Upper lobe of right lung (tissue), 1 donor: ENCODE results near the gene TERT. TPM values are rescaled to one million over a fixed set of nuclear protein-coding genes. Genes with fewer than 3 reads are reported as not detected.
A peak's percentile ranks its signal among the peaks of the same experiment; 100 is the strongest.
"Not testable (repeated sequence)": the region's sequence is repeated elsewhere in the genome, so short reads cannot be mapped to it uniquely, and the experiment has no call there.

Experiments used
- ATAC-seq: fragments of 200-7000 bp; cut with Tn5 transposase; one replicate; pipeline ENCODE4 v1.9.1; 2020; ENCODE audit warnings: mild to moderate bottlenecking, moderate library complexity
- DNase-seq: peaks from one replicate; pipeline ENCODE4 v3.0.0-alpha.2; 2020
- H3K27ac ChIP-seq: fragments of 200-600 bp; one replicate; pipeline ENCODE4 v1.8.0; 2022
- H3K27me3 ChIP-seq: fragments of 200-600 bp; one replicate; pipeline ENCODE4 v1.8.0; 2022; ENCODE audit warnings: mild to moderate bottlenecking
- H3K36me3 ChIP-seq: fragments of 200-600 bp; one replicate; pipeline ENCODE4 v1.8.0; 2022
- H3K4me1 ChIP-seq: fragments of 200-600 bp; one replicate; pipeline ENCODE4 v1.8.0; 2022
- H3K4me3 ChIP-seq: fragments of 200-600 bp; one replicate; pipeline ENCODE4 v1.8.0; 2022; ENCODE audit warnings: mild to moderate bottlenecking
- H3K9me3 ChIP-seq: fragments of 200-600 bp; one replicate; pipeline ENCODE4 v1.8.0; 2022
- CTCF ChIP-seq: fragments of 200-600 bp; IDR thresholded peaks from one replicate; pipeline ENCODE4 v1.8.0; 2022; ENCODE audit warnings: antibody characterized with exemption
- intact Hi-C: fragments of 100-400 bp; cut with DNase I; formaldehyde crosslinking; loops from one replicate; pipeline ENCODE4 v1.11.0; 2022
- total RNA-seq: library from RNA; stranded (reverse); fragmentation: NEBNext Ultra II Directional; extraction: Animal tissue kit (Norgen Biotek cat#: 25700); gene quantifications from one replicate; pipeline ENCODE4 v1.2.1, GENCODE V29; 2021
- donor health status: DM: no; HTN: yes; CAD: no; lungs with severe emphysema.

Gene TERT
- total RNA-seq, 1 donor from 2014 or later: not detected

GRCh38 chr5:1336749-1337488, 42.1 kb upstream of the TERT start:
- ATAC-seq (no peak), DNase-seq (peak; percentile 23)
- no peak for TF ChIP-seq CTCF
- intact Hi-C loops: no loop called here
- Histone ChIP-seq H3K4me1 (peaks cover 7% of the 10 kb centered on the region), H3K9me3 (no peaks in the 10 kb centered on the region), H3K27ac (no peak overlapping the region), H3K4me3 (no peak overlapping the region), H3K36me3 (peaks cover 85% of the 10 kb centered on the region), H3K27me3 (no peaks in the 10 kb centered on the region)

GRCh38 chr5:1336106-1336561, 41.3 kb upstream of the TERT start:
- intact Hi-C loops: no loop called here
- DNase-seq (peak; percentile 64), ATAC-seq (no peak)
- Histone ChIP-seq H3K36me3 (peaks cover 85% of the 10 kb centered on the region), H3K4me3 (no peak overlapping the region), H3K9me3 (no peaks in the 10 kb centered on the region), H3K4me1 (peaks cover 13% of the 10 kb centered on the region), H3K27me3 (no peaks in the 10 kb centered on the region), H3K27ac (no peak overlapping the region)
- no peak for TF ChIP-seq CTCF

GRCh38 chr5:1335540-1336095, 40.8 kb upstream of the TERT start:
- H3K9me3 ChIP-seq: no peaks in the 10 kb centered on the region
- H3K4me1 ChIP-seq: peaks cover 13% of the 10 kb centered on the region
- intact Hi-C loops: no loop called here
- ATAC-seq: no peak
- TF ChIP-seq CTCF: no peak
- no peak overlapping the region for H3K4me3 ChIP-seq
- no peak overlapping the region for H3K27ac ChIP-seq
- H3K27me3 ChIP-seq: no peaks in the 10 kb centered on the region
- no peak for DNase-seq
- peaks cover 85% of the 10 kb centered on the region for H3K36me3 ChIP-seq

GRCh38 chr5:1334831-1335539, 40.1 kb upstream of the TERT start:
- Histone ChIP-seq H3K4me1 (peaks cover 16% of the 10 kb centered on the region), H3K27ac (no peak overlapping the region), H3K4me3 (no peak overlapping the region), H3K9me3 (no peaks in the 10 kb centered on the region), H3K27me3 (no peaks in the 10 kb centered on the region), H3K36me3 (peaks cover 85% of the 10 kb centered on the region)
- DNase-seq (peak; percentile 46), ATAC-seq (no peak)
- intact Hi-C loops: no loop called here
- no peak for TF ChIP-seq CTCF

- Histone ChIP-seq H3K36me3 (peaks cover 87% of the 10 kb centered on the region), H3K4me3 (no peak overlapping the region), H3K27ac (no peak overlapping the region), H3K27me3 (no peaks in the 10 kb centered on the region), H3K9me3 (no peaks in the 10 kb centered on the region), H3K4me1 (peaks cover 17% of the 10 kb centered on the region)
- DNase-seq (peak; percentile 62), ATAC-seq (no peak)
- intact Hi-C loops: no loop called here
- TF ChIP-seq CTCF: no peak
These were observed 39.1 kb upstream of the TERT start for GRCh38 chr5:1333986-1334385.

- H3K36me3 ChIP-seq: peaks cover 83% of the 10 kb centered on the region
- H3K27ac ChIP-seq, H3K27me3 ChIP-seq, DNase-seq, ATAC-seq, intact Hi-C loops, H3K4me3 ChIP-seq, H3K9me3 ChIP-seq: not testable (repeated sequence)
- peaks cover 23% of the 10 kb centered on the region for H3K4me1 ChIP-seq
These were observed 38.4 kb upstream of the TERT start for GRCh38 chr5:1333286-1333685.
